HEK293 (cell line): ENCODE results near the gene RPS18.

Experiments
- ZNF664 ChIP-seq: fragments of 450-650 bp; formaldehyde crosslinking; IDR thresholded peaks from 2 replicates; pipeline ENCODE4 v1.5.1; 2016; ENCODE audit warnings: missing biosample characterization, missing genetic modification characterization
- TF ChIP-seq, protein P1 (sequence below): fragments of 450-650 bp; formaldehyde crosslinking; IDR thresholded peaks from 2 replicates; pipeline ENCODE4 v1.5.1; 2016; ENCODE audit warnings: missing biosample characterization, missing genetic modification characterization
- TF ChIP-seq, protein P2 (sequence below): fragments of 450-650 bp; formaldehyde crosslinking; IDR thresholded peaks from 2 replicates; pipeline ENCODE4 v1.5.1; 2017; ENCODE audit warnings: missing biosample characterization, missing genetic modification characterization
- TF ChIP-seq, protein P3 (sequence below): fragments of 450-650 bp; formaldehyde crosslinking; IDR thresholded peaks from 2 replicates; pipeline ENCODE4 v1.5.1; 2017; ENCODE audit warnings: missing biosample characterization, missing genetic modification characterization
- TF ChIP-seq, protein P4 (sequence below): fragments of 450-650 bp; formaldehyde crosslinking; conservative IDR thresholded peaks from 2 replicates; pipeline ENCODE4 v1.5.1; 2016; ENCODE audit warnings: low read depth, missing biosample characterization, missing genetic modification characterization

DNA sequence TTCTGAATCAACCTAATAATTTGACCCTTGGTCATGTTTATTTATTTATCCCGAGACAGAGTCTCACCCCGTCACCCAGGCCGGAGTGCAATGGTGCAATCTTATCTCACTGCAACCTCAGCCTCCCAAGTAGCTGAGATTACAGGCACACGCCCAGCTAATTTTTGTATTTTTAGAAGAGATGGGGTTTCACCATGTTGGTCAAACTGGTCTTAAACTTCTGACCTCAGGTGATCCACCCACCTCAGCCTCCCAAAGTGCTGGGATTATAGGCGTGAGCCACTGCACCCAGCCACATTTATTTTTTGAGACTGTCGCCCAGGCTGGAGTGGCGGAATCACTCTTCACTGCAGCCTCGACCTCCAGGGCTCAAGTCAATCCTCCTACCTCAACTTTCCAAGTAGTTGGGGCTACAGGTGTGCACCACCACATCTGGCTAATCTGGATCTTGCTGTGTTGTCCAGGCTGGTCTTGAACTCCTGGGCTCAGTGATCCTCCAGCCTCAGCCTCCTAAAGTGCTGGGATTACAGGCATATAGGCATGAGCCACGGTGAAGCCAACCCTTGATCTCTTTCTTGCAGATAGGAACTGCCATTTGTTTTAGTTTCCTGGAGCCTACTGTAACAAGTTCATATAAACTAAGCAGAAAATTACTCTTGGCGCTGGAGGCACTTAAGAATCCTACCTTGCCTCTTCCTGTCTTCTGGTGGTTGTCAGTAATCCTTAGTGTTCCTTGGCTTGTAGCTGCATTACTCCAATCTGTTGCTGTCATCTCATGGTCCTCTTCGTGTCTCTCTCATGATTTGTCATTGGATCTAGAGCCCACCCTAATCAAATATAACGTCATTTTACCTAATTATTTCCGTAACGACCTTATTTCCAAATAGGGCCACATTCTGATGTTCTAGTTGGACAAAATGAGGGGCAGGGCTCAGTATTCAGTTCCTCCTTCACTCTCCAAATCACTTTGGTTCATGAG lies 2.3 kb downstream of the RPS18 start:
- TF ChIP-seq, protein P1, sequence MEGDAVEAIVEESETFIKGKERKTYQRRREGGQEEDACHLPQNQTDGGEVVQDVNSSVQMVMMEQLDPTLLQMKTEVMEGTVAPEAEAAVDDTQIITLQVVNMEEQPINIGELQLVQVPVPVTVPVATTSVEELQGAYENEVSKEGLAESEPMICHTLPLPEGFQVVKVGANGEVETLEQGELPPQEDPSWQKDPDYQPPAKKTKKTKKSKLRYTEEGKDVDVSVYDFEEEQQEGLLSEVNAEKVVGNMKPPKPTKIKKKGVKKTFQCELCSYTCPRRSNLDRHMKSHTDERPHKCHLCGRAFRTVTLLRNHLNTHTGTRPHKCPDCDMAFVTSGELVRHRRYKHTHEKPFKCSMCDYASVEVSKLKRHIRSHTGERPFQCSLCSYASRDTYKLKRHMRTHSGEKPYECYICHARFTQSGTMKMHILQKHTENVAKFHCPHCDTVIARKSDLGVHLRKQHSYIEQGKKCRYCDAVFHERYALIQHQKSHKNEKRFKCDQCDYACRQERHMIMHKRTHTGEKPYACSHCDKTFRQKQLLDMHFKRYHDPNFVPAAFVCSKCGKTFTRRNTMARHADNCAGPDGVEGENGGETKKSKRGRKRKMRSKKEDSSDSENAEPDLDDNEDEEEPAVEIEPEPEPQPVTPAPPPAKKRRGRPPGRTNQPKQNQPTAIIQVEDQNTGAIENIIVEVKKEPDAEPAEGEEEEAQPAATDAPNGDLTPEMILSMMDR (tag by site-specific recombination) = no peak
- TF ChIP-seq ZNF664 (tag by site-specific recombination) = no peak
- TF ChIP-seq, protein P2, sequence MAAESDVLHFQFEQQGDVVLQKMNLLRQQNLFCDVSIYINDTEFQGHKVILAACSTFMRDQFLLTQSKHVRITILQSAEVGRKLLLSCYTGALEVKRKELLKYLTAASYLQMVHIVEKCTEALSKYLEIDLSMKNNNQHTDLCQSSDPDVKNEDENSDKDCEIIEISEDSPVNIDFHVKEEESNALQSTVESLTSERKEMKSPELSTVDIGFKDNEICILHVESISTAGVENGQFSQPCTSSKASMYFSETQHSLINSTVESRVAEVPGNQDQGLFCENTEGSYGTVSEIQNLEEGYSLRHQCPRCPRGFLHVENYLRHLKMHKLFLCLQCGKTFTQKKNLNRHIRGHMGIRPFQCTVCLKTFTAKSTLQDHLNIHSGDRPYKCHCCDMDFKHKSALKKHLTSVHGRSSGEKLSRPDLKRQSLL = no peak
- TF ChIP-seq, protein P3, sequence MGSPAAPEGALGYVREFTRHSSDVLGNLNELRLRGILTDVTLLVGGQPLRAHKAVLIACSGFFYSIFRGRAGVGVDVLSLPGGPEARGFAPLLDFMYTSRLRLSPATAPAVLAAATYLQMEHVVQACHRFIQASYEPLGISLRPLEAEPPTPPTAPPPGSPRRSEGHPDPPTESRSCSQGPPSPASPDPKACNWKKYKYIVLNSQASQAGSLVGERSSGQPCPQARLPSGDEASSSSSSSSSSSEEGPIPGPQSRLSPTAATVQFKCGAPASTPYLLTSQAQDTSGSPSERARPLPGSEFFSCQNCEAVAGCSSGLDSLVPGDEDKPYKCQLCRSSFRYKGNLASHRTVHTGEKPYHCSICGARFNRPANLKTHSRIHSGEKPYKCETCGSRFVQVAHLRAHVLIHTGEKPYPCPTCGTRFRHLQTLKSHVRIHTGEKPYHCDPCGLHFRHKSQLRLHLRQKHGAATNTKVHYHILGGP (tag by site-specific recombination) = no peak
- TF ChIP-seq, protein P4, sequence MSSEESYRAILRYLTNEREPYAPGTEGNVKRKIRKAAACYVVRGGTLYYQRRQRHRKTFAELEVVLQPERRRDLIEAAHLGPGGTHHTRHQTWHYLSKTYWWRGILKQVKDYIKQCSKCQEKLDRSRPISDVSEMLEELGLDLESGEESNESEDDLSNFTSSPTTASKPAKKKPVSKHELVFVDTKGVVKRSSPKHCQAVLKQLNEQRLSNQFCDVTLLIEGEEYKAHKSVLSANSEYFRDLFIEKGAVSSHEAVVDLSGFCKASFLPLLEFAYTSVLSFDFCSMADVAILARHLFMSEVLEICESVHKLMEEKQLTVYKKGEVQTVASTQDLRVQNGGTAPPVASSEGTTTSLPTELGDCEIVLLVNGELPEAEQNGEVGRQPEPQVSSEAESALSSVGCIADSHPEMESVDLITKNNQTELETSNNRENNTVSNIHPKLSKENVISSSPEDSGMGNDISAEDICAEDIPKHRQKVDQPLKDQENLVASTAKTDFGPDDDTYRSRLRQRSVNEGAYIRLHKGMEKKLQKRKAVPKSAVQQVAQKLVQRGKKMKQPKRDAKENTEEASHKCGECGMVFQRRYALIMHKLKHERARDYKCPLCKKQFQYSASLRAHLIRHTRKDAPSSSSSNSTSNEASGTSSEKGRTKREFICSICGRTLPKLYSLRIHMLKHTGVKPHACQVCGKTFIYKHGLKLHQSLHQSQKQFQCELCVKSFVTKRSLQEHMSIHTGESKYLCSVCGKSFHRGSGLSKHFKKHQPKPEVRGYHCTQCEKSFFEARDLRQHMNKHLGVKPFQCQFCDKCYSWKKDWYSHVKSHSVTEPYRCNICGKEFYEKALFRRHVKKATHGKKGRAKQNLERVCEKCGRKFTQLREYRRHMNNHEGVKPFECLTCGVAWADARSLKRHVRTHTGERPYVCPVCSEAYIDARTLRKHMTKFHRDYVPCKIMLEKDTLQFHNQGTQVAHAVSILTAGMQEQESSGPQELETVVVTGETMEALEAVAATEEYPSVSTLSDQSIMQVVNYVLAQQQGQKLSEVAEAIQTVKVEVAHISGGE (tag by site-specific recombination) = no peak
